Progenitor cell of endocrine pancreas (in vitro differentiated cells): ENCODE results near the gene CKS1B. TPM values are rescaled to one million over a fixed set of nuclear protein-coding genes. Genes with fewer than 3 reads are reported as not detected.

Experiments
- DNase-seq: peaks from one replicate; pipeline ENCODE4 v3.0.0; 2021; ENCODE audit warnings: low spot score; ENCODE audit not compliant: unreplicated experiment
- H3K27ac Mint-ChIP-seq: 2 replicates; pipeline ENCODE4 v1.8.0; 2021; ENCODE audit warnings: mild to moderate bottlenecking, moderate library complexity, mixed read lengths
- H3K27me3 Mint-ChIP-seq: 2 replicates; pipeline ENCODE4 v1.8.0; 2021; ENCODE audit warnings: mixed read lengths
- H3K36me3 Mint-ChIP-seq: 2 replicates; pipeline ENCODE4 v1.8.0; 2022; ENCODE audit warnings: mixed read lengths; ENCODE audit not compliant: insufficient read depth
- H3K4me1 Mint-ChIP-seq: 2 replicates; pipeline ENCODE4 v1.8.0; 2021; ENCODE audit warnings: low read depth, mixed read lengths
- H3K4me3 Mint-ChIP-seq: 2 replicates; pipeline ENCODE4 v1.8.0; 2021; ENCODE audit warnings: low read depth, mild to moderate bottlenecking, moderate library complexity, mixed read lengths
- H3K9me3 Mint-ChIP-seq: 2 replicates; pipeline ENCODE4 v1.8.0; 2021; ENCODE audit warnings: low read depth, mixed read lengths
- total RNA-seq: library from RNA; stranded (reverse); gene quantifications from 2 replicates; pipeline ENCODE4 v1.2.1, GENCODE V29; 2021
- TF ChIP-seq, protein P1 (sequence below): fragments of 200-600 bp; sonication (generic); IDR thresholded peaks from one replicate; pipeline ENCODE4 v1.5.0; 2021; ENCODE audit warnings: antibody characterized with exemption, mild to moderate bottlenecking; ENCODE audit not compliant: unreplicated experiment

Gene CKS1B
- total RNA-seq, 1 donor from 2014 or later, result 78.7 TPM

DNA sequence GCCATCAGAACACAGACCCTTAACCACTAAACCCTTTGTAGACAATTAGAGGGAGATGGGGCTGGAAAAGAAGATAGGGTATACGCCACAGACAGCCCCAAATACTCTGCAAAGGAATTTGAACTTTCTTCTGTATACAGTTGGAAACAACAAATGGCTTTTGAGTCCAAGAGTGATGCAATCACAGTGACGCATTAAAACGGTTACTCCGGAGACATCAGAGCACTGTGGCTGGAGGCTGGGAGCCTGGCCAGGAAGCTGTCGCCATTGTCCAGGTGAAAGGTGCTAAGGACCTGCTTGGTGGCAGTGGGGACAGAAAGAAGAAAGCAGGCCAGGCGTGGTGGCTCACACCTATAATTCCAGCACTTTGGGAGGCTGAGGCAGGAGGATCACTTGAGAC lies 12.8 kb downstream of the CKS1B start:
- DNase-seq, result no peak
- Mint-ChIP-seq H3K27me3 (no peaks in the 10 kb centered on the region), H3K36me3 (peaks cover 10% of the 10 kb centered on the region), H3K4me1 (peaks cover 7% of the 10 kb centered on the region), H3K27ac (no peak overlapping the region), H3K4me3 (no peak overlapping the region), H3K9me3 (no peaks in the 10 kb centered on the region)
- TF ChIP-seq, protein P1, sequence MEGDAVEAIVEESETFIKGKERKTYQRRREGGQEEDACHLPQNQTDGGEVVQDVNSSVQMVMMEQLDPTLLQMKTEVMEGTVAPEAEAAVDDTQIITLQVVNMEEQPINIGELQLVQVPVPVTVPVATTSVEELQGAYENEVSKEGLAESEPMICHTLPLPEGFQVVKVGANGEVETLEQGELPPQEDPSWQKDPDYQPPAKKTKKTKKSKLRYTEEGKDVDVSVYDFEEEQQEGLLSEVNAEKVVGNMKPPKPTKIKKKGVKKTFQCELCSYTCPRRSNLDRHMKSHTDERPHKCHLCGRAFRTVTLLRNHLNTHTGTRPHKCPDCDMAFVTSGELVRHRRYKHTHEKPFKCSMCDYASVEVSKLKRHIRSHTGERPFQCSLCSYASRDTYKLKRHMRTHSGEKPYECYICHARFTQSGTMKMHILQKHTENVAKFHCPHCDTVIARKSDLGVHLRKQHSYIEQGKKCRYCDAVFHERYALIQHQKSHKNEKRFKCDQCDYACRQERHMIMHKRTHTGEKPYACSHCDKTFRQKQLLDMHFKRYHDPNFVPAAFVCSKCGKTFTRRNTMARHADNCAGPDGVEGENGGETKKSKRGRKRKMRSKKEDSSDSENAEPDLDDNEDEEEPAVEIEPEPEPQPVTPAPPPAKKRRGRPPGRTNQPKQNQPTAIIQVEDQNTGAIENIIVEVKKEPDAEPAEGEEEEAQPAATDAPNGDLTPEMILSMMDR, result no peak

DNA sequence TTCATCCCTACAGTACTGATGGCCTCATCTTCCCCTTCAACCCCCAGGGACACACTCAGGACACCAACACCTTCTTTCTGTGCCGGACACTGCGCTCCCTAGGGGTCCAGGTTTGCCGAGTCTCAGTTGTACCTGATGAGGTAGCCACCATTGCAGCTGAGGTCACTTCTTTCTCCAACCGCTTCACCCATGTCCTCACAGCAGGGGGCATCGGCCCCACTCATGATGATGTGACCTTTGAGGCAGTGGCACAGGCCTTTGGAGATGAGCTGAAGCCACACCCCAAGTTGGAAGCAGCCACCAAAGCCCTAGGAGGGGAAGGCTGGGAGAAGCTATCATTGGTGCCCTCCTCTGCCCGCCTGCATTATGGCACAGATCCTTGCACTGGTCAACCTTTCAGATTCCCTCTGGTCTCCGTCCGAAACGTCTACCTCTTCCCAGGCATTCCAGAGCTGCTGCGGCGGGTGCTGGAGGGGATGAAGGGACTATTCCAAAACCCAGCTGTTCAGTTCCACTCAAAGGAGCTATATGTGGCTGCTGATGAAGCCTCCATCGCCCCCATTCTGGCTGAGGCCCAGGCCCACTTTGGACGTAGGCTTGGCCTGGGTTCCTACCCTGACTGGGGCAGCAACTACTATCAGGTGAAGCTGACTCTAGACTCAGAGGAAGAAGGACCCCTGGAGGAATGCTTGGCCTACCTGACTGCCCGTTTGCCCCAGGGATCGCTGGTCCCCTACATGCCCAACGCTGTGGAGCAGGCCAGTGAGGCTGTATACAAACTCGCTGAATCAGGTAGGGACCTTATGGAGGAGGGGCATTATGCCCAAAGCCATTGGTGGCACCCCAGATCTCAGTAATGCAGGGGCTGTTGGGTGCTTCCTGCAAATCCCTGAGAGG lies 13.8 kb downstream of the CKS1B start:
- no peaks in the 10 kb centered on the region for H3K9me3 Mint-ChIP-seq
- TF ChIP-seq, protein P1, result no peak
- H3K27me3 Mint-ChIP-seq, result no peaks in the 10 kb centered on the region
- peaks cover 10% of the 10 kb centered on the region for H3K36me3 Mint-ChIP-seq
- no peak overlapping the region for H3K27ac Mint-ChIP-seq
- H3K4me1 Mint-ChIP-seq, result peaks cover 6% of the 10 kb centered on the region
- DNase-seq, result no peak
- H3K4me3 Mint-ChIP-seq, result no peak overlapping the region

DNA sequence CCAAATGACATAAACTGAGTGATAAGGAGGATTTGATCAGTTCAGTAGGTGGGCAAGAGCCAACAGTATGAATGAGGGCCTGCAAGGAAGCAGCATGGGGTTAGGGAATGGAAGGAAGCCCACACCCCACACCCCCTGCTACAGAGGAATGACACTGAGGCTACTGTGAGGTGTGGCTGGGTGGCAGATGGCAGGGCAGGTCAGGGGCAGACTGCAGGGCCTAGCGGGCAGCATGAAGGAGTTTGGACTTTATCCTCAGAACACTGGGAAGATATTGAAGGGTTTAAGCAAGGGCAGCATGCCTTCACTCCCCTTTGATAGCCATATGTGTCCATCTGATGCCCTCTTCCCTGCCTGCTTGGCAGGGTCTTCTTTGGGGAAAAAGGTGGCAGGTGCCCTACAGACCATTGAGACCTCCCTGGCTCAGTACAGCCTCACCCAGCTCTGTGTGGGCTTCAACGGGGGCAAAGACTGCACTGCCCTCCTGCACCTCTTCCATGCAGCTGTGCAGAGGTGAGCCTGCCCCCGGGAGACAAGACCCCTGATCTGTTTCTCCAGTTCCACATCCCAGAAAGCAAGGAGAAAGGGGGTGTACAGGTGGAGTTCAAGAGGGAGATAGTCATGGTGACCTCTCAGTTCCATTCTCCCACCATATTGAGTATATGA lies 14.8 kb downstream of the CKS1B start:
- Mint-ChIP-seq H3K9me3 (no peaks in the 10 kb centered on the region), H3K4me1 (peaks cover under 1% of the 10 kb centered on the region), H3K4me3 (no peak overlapping the region), H3K27me3 (no peaks in the 10 kb centered on the region), H3K36me3 (peaks cover 10% of the 10 kb centered on the region), H3K27ac (no peak overlapping the region)
- TF ChIP-seq, protein P1, result no peak
- no peak for DNase-seq

DNA sequence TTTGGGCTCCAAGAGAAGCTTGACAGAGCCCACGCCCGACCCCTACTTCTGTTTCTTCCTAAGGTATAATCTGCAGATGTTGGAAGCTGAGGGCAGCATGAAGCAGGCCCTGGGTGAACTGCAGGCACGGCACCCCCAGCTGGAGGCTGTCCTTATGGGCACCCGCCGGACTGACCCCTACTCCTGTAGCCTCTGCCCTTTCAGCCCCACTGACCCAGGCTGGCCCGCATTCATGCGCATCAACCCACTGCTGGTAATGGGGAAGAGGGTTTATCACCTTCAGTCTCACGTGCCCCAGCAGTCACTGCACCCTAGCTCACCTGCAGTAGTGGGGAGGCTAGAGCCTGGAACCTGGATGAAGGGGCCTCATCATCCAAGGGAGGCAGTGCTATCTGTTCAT lies 15.8 kb downstream of the CKS1B start:
- TF ChIP-seq, protein P1, result no peak
- H3K27me3 Mint-ChIP-seq, result no peaks in the 10 kb centered on the region
- no peak for DNase-seq
- H3K9me3 Mint-ChIP-seq, result no peaks in the 10 kb centered on the region
- H3K27ac Mint-ChIP-seq, result no peak overlapping the region
- no peaks in the 10 kb centered on the region for H3K4me1 Mint-ChIP-seq
- peaks cover 10% of the 10 kb centered on the region for H3K36me3 Mint-ChIP-seq
- H3K4me3 Mint-ChIP-seq, result no peak overlapping the region

DNA sequence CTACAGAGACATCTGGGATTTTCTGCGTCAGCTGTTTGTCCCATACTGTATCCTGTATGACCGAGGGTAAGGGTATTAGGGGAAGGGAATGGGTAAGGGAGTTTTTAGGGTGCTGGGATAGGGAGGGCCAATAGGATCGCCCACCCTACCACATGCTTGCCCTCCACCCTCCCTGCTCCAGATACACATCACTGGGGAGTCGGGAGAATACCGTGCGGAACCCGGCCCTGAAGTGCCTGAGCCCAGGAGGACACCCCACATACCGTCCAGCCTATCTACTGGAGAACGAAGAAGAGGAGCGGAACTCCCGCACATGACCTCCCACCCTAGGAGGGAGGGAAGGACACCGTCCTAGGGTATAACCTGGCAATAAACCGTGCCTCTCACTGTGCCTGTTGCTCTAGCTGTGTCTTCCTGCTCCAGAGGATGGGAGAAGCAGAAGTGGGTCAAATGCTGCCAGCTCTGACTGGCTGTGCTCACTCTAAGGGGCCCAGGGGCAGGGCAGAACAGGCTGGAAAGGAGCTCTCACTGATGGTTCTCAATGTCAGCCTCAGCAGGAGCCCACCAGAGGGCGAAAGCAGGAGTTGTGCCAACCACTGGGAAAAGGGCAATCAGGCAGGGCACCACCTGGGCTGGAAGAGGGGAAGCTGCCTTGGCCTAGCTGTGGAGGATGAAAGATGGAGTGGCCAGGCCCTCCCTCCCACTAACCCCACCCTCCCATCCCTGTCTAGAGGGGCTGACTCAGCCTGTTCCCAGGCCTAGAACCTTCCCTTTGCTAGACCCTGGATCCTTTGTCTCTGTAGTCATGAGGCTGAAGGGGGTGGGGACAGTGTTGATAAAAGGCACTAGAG lies 18.5 kb downstream of the CKS1B start:
- no peak for DNase-seq
- Mint-ChIP-seq H3K4me3 (no peak overlapping the region), H3K36me3 (peaks cover 8% of the 10 kb centered on the region), H3K27ac (no peak overlapping the region), H3K4me1 (no peaks in the 10 kb centered on the region), H3K27me3 (no peaks in the 10 kb centered on the region), H3K9me3 (no peaks in the 10 kb centered on the region)
- TF ChIP-seq, protein P1, result peak; percentile 18
